Subcutaneous abdominal adipose tissue (tissue), 5 donors: Measurements from ENCODE around the gene HOXB4.

ENCODE experiments used
- H3K27ac ChIP-seq: one replicate; pipeline ENCODE4 v1.7.0; 2013; ENCODE audit warnings: low read depth, mild to moderate bottlenecking, inconsistent platforms, low read length, moderate library complexity
- H3K27me3 ChIP-seq, 5 donors: one replicate each; pipeline ENCODE4 v1.7.0; 2013; ENCODE audit warnings: low read length in 5 of 5, inconsistent platforms in 1 of 5; ENCODE audit not compliant: control insufficient read depth in 5 of 5, insufficient read depth in 4 of 5
- H3K36me3 ChIP-seq, 5 donors: one replicate each; pipeline ENCODE4 v1.7.0; 2013; ENCODE audit warnings: low read length in 5 of 5; ENCODE audit not compliant: control insufficient read depth in 5 of 5, insufficient read depth in 5 of 5
- H3K4me1 ChIP-seq, 5 donors: one replicate each; pipeline ENCODE4 v1.7.0; 2013; ENCODE audit warnings: low read length in 5 of 5, mild to moderate bottlenecking in 3 of 5, moderate library complexity in 1 of 5; ENCODE audit not compliant: control insufficient read depth in 5 of 5, insufficient read depth in 5 of 5
- H3K4me3 ChIP-seq, 5 donors: one replicate each; pipeline ENCODE4 v1.7.0; 2013; ENCODE audit warnings: low read length in 5 of 5, low read depth in 1 of 5
- H3K9ac ChIP-seq, 5 donors: one replicate each; pipeline ENCODE4 v1.7.0; 2013; ENCODE audit warnings: low read length in 5 of 5, mild to moderate bottlenecking in 4 of 5, moderate library complexity in 3 of 5
- H3K9me3 ChIP-seq, 5 donors: one replicate each; pipeline ENCODE4 v1.7.0; 2013; ENCODE audit warnings: low read length in 5 of 5; ENCODE audit not compliant: control insufficient read depth in 5 of 5
- donor health status: healthy.
- donor health status: healthy.
- donor health status: healthy.
- donor health status: healthy.
- donor health status: healthy.

The HOXB4 gene

GRCh38 chr17:48548523-48549280, 29.4 kb downstream of the HOXB4 start:
- peak overlapping the region in 2 of 5 donors; percentile 38 to 80 for H3K4me3 ChIP-seq
- peak overlapping the region; percentile 95 for H3K27ac ChIP-seq
- peaks cover 0 to 26% (median 20%) of the 10 kb centered on the region in 5 donors for H3K36me3 ChIP-seq
- peaks cover 16 to 61% (median 54%) of the 10 kb centered on the region in 5 donors for H3K4me1 ChIP-seq
- peak overlapping the region in 3 of 5 donors; percentile 30 to 67 (median 58) for H3K9ac ChIP-seq
- no peaks in the 10 kb centered on the region for H3K9me3 ChIP-seq
- H3K27me3 ChIP-seq = no peaks in the 10 kb centered on the region

GRCh38 chr17:48547808-48548522, 30.2 kb downstream of the HOXB4 start:
- Histone ChIP-seq H3K4me3 (peak overlapping the region; percentile 7 to 80 (median 56)), H3K9me3 (no peaks in the 10 kb centered on the region), H3K9ac (peak overlapping the region in 4 of 5 donors; percentile 1 to 67 (median 44)), H3K27me3 (no peaks in the 10 kb centered on the region), H3K36me3 (peaks cover 0 to 26% (median 20%) of the 10 kb centered on the region in 5 donors), H3K27ac (peak overlapping the region; percentile 95), H3K4me1 (peaks cover 15 to 56% (median 54%) of the 10 kb centered on the region in 5 donors)

- no peaks in the 10 kb centered on the region for H3K9me3 ChIP-seq
- peak overlapping the region; percentile 95 for H3K27ac ChIP-seq
- peaks cover 0 to 26% (median 18%) of the 10 kb centered on the region in 5 donors for H3K36me3 ChIP-seq
- H3K4me1 ChIP-seq = peaks cover 11 to 57% (median 55%) of the 10 kb centered on the region in 5 donors
- H3K4me3 ChIP-seq = peak overlapping the region; percentile 26 to 80 (median 56)
- H3K9ac ChIP-seq = peak overlapping the region; percentile 39 to 67 (median 58)
- H3K27me3 ChIP-seq = no peaks in the 10 kb centered on the region
Measured at GRCh38 chr17:48546924-48547807, 31.0 kb downstream of the HOXB4 start.

GRCh38 chr17:48546137-48546923, 31.8 kb downstream of the HOXB4 start:
- peak overlapping the region; percentile 30 to 67 (median 58) for H3K9ac ChIP-seq
- no peaks in the 10 kb centered on the region for H3K27me3 ChIP-seq
- H3K27ac ChIP-seq = peak overlapping the region; percentile 95
- H3K4me1 ChIP-seq = peaks cover 12 to 60% (median 59%) of the 10 kb centered on the region in 5 donors
- H3K9me3 ChIP-seq = no peaks in the 10 kb centered on the region
- H3K4me3 ChIP-seq = peak overlapping the region; percentile 26 to 80 (median 56)
- H3K36me3 ChIP-seq = peaks cover 0 to 19% (median 11%) of the 10 kb centered on the region in 5 donors

- Histone ChIP-seq H3K9me3 (no peaks in the 10 kb centered on the region), H3K4me1 (peaks cover 12 to 67% (median 62%) of the 10 kb centered on the region in 5 donors), H3K4me3 (no peak overlapping the region), H3K27me3 (no peaks in the 10 kb centered on the region), H3K9ac (peak overlapping the region; percentile 48 to 86 (median 63)), H3K27ac (peak overlapping the region; percentile 95), H3K36me3 (peaks cover 0 to 16% (median 8%) of the 10 kb centered on the region in 5 donors)
Measured at GRCh38 chr17:48545539-48545938, 32.6 kb downstream of the HOXB4 start.

DNA sequence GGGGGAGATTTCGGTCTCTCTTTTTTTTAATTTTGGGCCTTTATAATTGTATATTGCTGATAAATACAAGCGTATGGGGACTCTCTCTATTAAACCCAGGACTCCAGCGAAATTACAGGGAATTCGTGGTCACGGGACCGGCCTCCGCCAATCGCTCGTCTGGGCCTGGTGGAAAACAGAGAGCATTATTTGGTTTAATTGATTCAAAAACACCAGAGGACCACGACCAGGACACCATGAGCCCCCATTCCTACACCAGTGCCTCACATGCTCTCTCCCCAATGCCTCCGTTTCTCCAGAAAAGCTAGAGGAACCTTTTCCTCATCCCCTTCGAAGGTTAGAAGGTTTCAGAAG, 33.2 kb downstream of the HOXB4 start, which contains the start of gene HOXB2:
Gene HOXB2, minus strand, starts transcription at position 88 of the 354 bp plus-strand sequence. CDS start 198 bp downstream, outside the sequence.
- Histone ChIP-seq H3K27me3 (no peaks in the 10 kb centered on the region), H3K9me3 (no peaks in the 10 kb centered on the region), H3K9ac (peak within 1 kb of the TSS; percentile 77 to 89 (median 86)), H3K27ac (peak within 1 kb of the TSS; percentile 95), H3K4me1 (peaks cover 12 to 67% (median 61%) of the 10 kb centered on the region in 5 donors), H3K4me3 (peak within 1 kb of the TSS; percentile 88 to 92 (median 89)), H3K36me3 (peaks cover 0 to 10% (median 3%) of the 10 kb centered on the region in 5 donors)

GRCh38 chr17:48544349-48545021, 33.7 kb downstream of the HOXB4 start:
- Histone ChIP-seq H3K27me3 (no peaks in the 10 kb centered on the region), H3K4me1 (peaks cover 12 to 67% (median 61%) of the 10 kb centered on the region in 5 donors)

DNA sequence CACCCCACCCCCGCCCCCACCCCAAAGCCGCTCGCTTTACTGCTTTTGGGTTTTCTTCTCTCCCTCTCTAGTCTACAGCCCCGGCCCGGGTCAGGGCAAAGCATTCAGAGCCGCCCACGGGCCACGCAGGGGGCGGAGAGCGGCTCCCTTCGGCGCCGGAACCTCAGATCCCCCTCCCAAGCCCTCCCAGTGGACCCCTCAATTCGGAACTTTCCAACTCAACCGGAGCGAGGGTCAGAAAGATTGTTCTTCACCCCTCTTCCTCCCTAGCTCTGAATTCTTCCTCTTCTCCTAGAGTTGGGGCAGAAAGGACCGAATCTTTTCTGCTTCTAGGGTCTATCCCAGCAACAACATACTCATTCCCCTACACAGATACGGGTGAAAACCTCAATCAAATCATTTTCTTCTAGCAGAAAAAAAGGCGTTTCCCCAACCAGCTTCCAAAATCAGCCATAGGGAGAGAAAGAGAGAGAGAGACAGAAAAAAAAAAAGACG, 34.2 kb downstream of the HOXB4 start:
- no peaks in the 10 kb centered on the region for H3K36me3 ChIP-seq
- H3K9me3 ChIP-seq = no peaks in the 10 kb centered on the region
- no peaks in the 10 kb centered on the region for H3K27me3 ChIP-seq
- H3K4me1 ChIP-seq = peaks cover 12 to 67% (median 57%) of the 10 kb centered on the region in 5 donors
- peak overlapping the region; percentile 95 for H3K27ac ChIP-seq
- peak overlapping the region; percentile 88 to 92 (median 89) for H3K4me3 ChIP-seq
- peak overlapping the region; percentile 77 to 89 (median 86) for H3K9ac ChIP-seq

More at GRCh38 chr17:48544349-48545021, 33.7 kb downstream of the HOXB4 start:
- Histone ChIP-seq H3K27ac (peak overlapping the region; percentile 95), H3K9ac (peak overlapping the region; percentile 77 to 89 (median 86)), H3K9me3 (no peaks in the 10 kb centered on the region), H3K4me3 (peak overlapping the region; percentile 88 to 92 (median 89)), H3K36me3 (peaks cover 0 to 5% (median 0%) of the 10 kb centered on the region in 5 donors)
